Nephron (organoid): ENCODE data around the gene CEP170B.
A peak's percentile ranks its signal among the peaks of the same experiment; 100 is the strongest.

ENCODE experiments used
- H3K27ac Mint-ChIP-seq, 3 experiments: 2 replicates each; pipeline ENCODE4 v1.8.0; 2020; ENCODE audit warnings: mixed read lengths in 3 of 3, mild to moderate bottlenecking in 2 of 3, moderate library complexity in 1 of 3
- H3K27me3 Mint-ChIP-seq: 2 replicates; pipeline ENCODE4 v1.8.0; 2021; ENCODE audit warnings: low read depth, mild to moderate bottlenecking, moderate library complexity, mixed read lengths
- H3K36me3 Mint-ChIP-seq: 2 replicates; pipeline ENCODE4 v1.8.0; 2020; ENCODE audit warnings: low read depth, mixed read lengths
- H3K4me1 Mint-ChIP-seq: 2 replicates; pipeline ENCODE4 v1.8.0; 2020; ENCODE audit warnings: mixed read lengths
- H3K4me3 Mint-ChIP-seq, 3 experiments: 2 replicates each; pipeline ENCODE4 v1.8.0; 2020; ENCODE audit warnings: mild to moderate bottlenecking in 3 of 3, mixed read lengths in 3 of 3, moderate library complexity in 2 of 3
- H3K9me3 Mint-ChIP-seq: 2 replicates; pipeline ENCODE4 v1.8.0; 2020; ENCODE audit warnings: mixed read lengths
- CTCF ChIP-seq, 3 experiments: fragments of 200-600 bp; sonication (generic); IDR thresholded peaks; one replicate each; pipeline ENCODE4 v1.5.0; 2021; ENCODE audit warnings: antibody characterized with exemption in 3 of 3; ENCODE audit not compliant: unreplicated experiment in 3 of 3

CEP170B gene

GRCh38 chr14:104859900-104860299 is 5.2 kb upstream of the CEP170B start:
- Mint-ChIP-seq H3K27ac (no peak overlapping the region), H3K9me3 (peaks cover 4% of the 10 kb centered on the region), H3K27me3 (peaks cover 8% of the 10 kb centered on the region), H3K4me3 (no peak overlapping the region), H3K4me1 (no peaks in the 10 kb centered on the region), H3K36me3 (no peaks in the 10 kb centered on the region)
- no peak for TF ChIP-seq CTCF (IDR thresholded peaks at IDR 0.05; ENCODE audit: unreplicated experiment in 3 of 3)

- Mint-ChIP-seq H3K27me3 (peaks cover 8% of the 10 kb centered on the region), H3K9me3 (peaks cover 4% of the 10 kb centered on the region), H3K4me3 (no peak overlapping the region), H3K36me3 (no peaks in the 10 kb centered on the region), H3K4me1 (no peaks in the 10 kb centered on the region), H3K27ac (no peak overlapping the region)
- TF ChIP-seq CTCF (IDR thresholded peaks at IDR 0.05; ENCODE audit: unreplicated experiment in 3 of 3) = no peak
Observed at GRCh38 chr14:104860414-104860813, 4.7 kb upstream of the CEP170B start.

GRCh38 chr14:104863131-104863862 is 1.8 kb upstream of the CEP170B start:
- Mint-ChIP-seq H3K36me3 (no peaks in the 10 kb centered on the region), H3K4me3 (peak overlapping the region; percentile 77 to 83 (median 78)), H3K9me3 (peaks cover 4% of the 10 kb centered on the region), H3K27me3 (peaks cover 24% of the 10 kb centered on the region), H3K27ac (no peak overlapping the region), H3K4me1 (peaks cover 7% of the 10 kb centered on the region)
- TF ChIP-seq CTCF (IDR thresholded peaks at IDR 0.05; ENCODE audit: unreplicated experiment in 3 of 3) = no peak

- peaks cover 7% of the 10 kb centered on the region for H3K4me1 Mint-ChIP-seq
- H3K9me3 Mint-ChIP-seq = peaks cover 4% of the 10 kb centered on the region
- peak overlapping the region; percentile 62 to 83 (median 77) for H3K4me3 Mint-ChIP-seq
- H3K27me3 Mint-ChIP-seq = peaks cover 24% of the 10 kb centered on the region
- no peaks in the 10 kb centered on the region for H3K36me3 Mint-ChIP-seq
- no peak overlapping the region for H3K27ac Mint-ChIP-seq
- TF ChIP-seq CTCF (IDR thresholded peaks at IDR 0.05; ENCODE audit: unreplicated experiment in 3 of 3) = no peak
Observed at GRCh38 chr14:104863923-104864266, 1.2 kb upstream of the CEP170B start.

GRCh38 chr14:104864267-104865080 is 594 bp upstream of the CEP170B start:
- Mint-ChIP-seq H3K9me3 (peaks cover 4% of the 10 kb centered on the region), H3K4me3 (peak overlapping the region; percentile 71 to 83 (median 80)), H3K27me3 (peaks cover 24% of the 10 kb centered on the region), H3K27ac (peak overlapping the region in 1 of 3 experiments; percentile 88), H3K36me3 (no peaks in the 10 kb centered on the region), H3K4me1 (peaks cover 7% of the 10 kb centered on the region)
- no peak for TF ChIP-seq CTCF (IDR thresholded peaks at IDR 0.05; ENCODE audit: unreplicated experiment in 3 of 3)
